Pancreas (tissue), 10 donors: Measurements from ENCODE around the gene ELANE. TPM values are rescaled to one million over a fixed set of nuclear protein-coding genes. Genes with fewer than 3 reads are reported as not detected.
A peak's percentile ranks its signal among the peaks of the same experiment; 100 is the strongest.

Experiments
- ATAC-seq, 4 donors: fragments of 200-7000 bp; cut with Tn5 transposase; one replicate each; pipeline versions ENCODE4 v1.8.0 to v1.9.1; 2020; ENCODE audit warnings: mild to moderate bottlenecking in 4 of 4, moderate library complexity in 4 of 4
- DNase-seq, 6 donors: peaks; one replicate each; pipeline ENCODE4 v3.0.0-alpha.2; 2020
- FAIRE-seq: peaks from 2 replicates; lab custom pipeline; 2012; peaks lifted over from hg19 to GRCh38; lab: Jason Lieb, UNC
- H3K27ac ChIP-seq, 4 donors: fragments of 200-600 bp; sonication (generic); 1 replicate in 3 of 4; 2 replicates in 1 of 4; pipeline versions ENCODE4 v1.5.0 to v1.8.0; 2020
- H3K27me3 ChIP-seq, 4 donors: fragments of 200-600 bp; one replicate each; pipeline ENCODE4 v1.8.0; 2021
- H3K36me3 ChIP-seq, 3 donors: fragments of 200-600 bp; sonication (generic) in 1 of 3; one replicate each; pipeline versions ENCODE4 v1.5.0 to v1.8.0; 2020 to 2021
- H3K4me1 ChIP-seq, 3 donors: fragments of 200-600 bp; one replicate each; pipeline ENCODE4 v1.8.0; 2021
- H3K4me3 ChIP-seq, 4 donors: fragments of 200-600 bp; sonication (generic) in 2 of 4; one replicate each; pipeline versions ENCODE4 v1.5.0 to v1.8.0; 2020 to 2021
- H3K9me3 ChIP-seq, 4 donors: fragments of 200-600 bp; one replicate each; pipeline ENCODE4 v1.8.0; 2021
- WGBS, 2 donors: extraction: QIAGEN DNeasy Blood & Tissue Kit; methylation state at CpG; one replicate each; pipeline ENCODE4 v1.1.7; 2013; 5-methylcytosine and 5-hydroxymethylcytosine counted together
- intact Hi-C, 3 donors: fragments of 100-400 bp; cut with DNase I; formaldehyde crosslinking; loops; one replicate each; pipeline versions ENCODE4 v1.11.1 to v1.14.2; 2022
- polyA plus RNA-seq, 2 donors: library from polyadenylated mRNA; stranded (reverse); fragments of 200-250 nt; gene quantifications; one replicate each; pipeline ENCODE4 v1.2.3, GENCODE V29; 2013
- total RNA-seq, 6 donors: library from RNA; stranded (reverse); fragmentation: NEBNext Ultra II Directional in 4 of 6; extraction: Animal tissue kit (Norgen Biotek cat#: 25700) in 4 of 6; gene quantifications; one replicate each; pipeline versions ENCODE4 v1.2.1 to v1.2.4, GENCODE V29; 2021 to 2023
- TF ChIP-seq, protein P1 (sequence below), 4 donors: fragments of 200-600 bp; sonication (generic) in 3 of 4; IDR thresholded peaks; one replicate each; pipeline versions ENCODE4 v1.5.0 to v1.8.0; 2021; ENCODE audit warnings: antibody characterized with exemption in 4 of 4
- donor health status: healthy with polysubstance abuse.
- donor health status: DM: no; HTN: no; CAD: no; lungs with moderate emphysema.
- donor health status: DM: no; HTN: no; CAD: no.
- donor health status: control.
- donor health status: control.
- donor health status: Bipolar disorder and iron deficiency.
- donor health status: DM: yes; HTN: yes; CAD: no.
- donor health status: DM: no; HTN: no; CAD: no.
- donor health status: DM: no; HTN: no; CAD: no.
- donor health status: DM: yes; HTN: yes; CAD: no.

ELANE gene
- total and polyA plus RNA-seq, 8 donors, result 0.16 to 0.57 (median 0.27) TPM; not detected in 4

GRCh38 chr19:892243-892893 lies 40.3 kb downstream of the ELANE start:
- H3K27me3 ChIP-seq, result no peaks in the 10 kb centered on the region
- DNase-seq (peak in 4 of 6 donors; percentile 47 to 86 (median 69)), ATAC-seq (peak; percentile 13 to 16 (median 15)), FAIRE-seq (no peak)
- peak overlapping the region; percentile 79 to 98 (median 96) for H3K27ac ChIP-seq
- peaks cover 0 to 4% (median 0%) of the 10 kb centered on the region in 3 donors for H3K4me1 ChIP-seq
- H3K36me3 ChIP-seq, result peaks cover 0 to 12% (median 4%) of the 10 kb centered on the region in 3 donors
- no peaks in the 10 kb centered on the region for H3K9me3 ChIP-seq
- H3K4me3 ChIP-seq, result peak overlapping the region; percentile 73 to 82 (median 78)
- 2% methylated on average over 24 to 27 of the region's 27 CpGs for WGBS, 2 donors
- TF ChIP-seq, protein P1, sequence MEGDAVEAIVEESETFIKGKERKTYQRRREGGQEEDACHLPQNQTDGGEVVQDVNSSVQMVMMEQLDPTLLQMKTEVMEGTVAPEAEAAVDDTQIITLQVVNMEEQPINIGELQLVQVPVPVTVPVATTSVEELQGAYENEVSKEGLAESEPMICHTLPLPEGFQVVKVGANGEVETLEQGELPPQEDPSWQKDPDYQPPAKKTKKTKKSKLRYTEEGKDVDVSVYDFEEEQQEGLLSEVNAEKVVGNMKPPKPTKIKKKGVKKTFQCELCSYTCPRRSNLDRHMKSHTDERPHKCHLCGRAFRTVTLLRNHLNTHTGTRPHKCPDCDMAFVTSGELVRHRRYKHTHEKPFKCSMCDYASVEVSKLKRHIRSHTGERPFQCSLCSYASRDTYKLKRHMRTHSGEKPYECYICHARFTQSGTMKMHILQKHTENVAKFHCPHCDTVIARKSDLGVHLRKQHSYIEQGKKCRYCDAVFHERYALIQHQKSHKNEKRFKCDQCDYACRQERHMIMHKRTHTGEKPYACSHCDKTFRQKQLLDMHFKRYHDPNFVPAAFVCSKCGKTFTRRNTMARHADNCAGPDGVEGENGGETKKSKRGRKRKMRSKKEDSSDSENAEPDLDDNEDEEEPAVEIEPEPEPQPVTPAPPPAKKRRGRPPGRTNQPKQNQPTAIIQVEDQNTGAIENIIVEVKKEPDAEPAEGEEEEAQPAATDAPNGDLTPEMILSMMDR (IDR thresholded peaks at IDR 0.05), result no peak
- intact Hi-C loops, result no loop called here

DNA sequence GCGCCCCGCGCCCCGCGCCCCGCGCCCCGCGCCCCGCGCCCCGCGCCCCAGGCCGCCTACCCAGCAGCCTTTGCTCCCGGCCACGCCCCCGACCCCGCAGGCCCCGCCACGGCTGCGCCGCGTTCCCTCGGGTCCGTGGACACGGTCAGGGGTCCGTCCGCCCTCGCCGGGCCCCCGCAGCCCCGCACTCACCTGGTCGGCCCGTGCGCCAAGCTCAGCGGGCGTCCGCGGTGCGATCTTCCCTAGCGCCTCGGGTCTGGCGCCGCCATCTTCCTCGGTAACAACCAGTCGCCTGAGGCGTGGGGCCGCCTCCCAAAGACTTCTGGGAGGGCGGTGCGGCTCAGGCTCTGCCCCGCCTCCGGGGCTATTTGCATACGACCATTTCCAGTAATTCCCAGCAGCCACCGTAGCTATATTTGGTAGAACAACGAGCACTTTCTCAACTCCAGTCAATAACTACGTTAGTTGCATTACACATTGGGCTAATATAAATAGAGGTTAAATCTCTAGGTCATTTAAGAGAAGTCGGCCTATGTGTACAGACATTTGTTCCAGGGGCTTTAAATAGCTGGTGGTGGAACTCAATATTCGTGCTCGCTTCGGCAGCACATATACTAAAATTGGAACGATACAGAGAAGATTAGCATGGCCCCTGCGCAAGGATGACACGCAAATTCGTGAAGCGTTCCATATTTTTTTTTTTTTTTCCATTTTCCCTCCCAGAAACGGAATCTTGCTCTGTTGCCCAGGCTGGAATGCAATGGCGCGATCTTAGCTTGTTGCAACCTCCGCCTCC lies 41.0 kb downstream of the ELANE start, which contains the start of the genes MED16 and RNU6-9:
TSS of gene MED16 (minus strand) at position 294 of the 796 bp plus-strand sequence. CDS start 2,056 bp downstream, outside the sequence.
TSS of gene RNU6-9 (plus strand) at position 591 of the 796 bp plus-strand sequence.
- FAIRE-seq (no peak), DNase-seq (peak; percentile 90 to 97 (median 92)), ATAC-seq (peak; percentile 88 to 96 (median 94))
- H3K9me3 ChIP-seq, result no peaks in the 10 kb centered on the region
- TF ChIP-seq, protein P1 (IDR thresholded peaks at IDR 0.05), result no peak
- WGBS, 2 donors, result 1 to 2% methylated on average over 55 to 69 of the region's 69 CpGs
- H3K36me3 ChIP-seq, result peaks cover 0 to 12% (median 4%) of the 10 kb centered on the region in 3 donors
- H3K4me3 ChIP-seq, result peak within 1 kb of the TSS; percentile 73 to 82 (median 78)
- no peaks in the 10 kb centered on the region for H3K27me3 ChIP-seq
- H3K27ac ChIP-seq, result peak within 1 kb of the TSS; percentile 79 to 98 (median 96)
- H3K4me1 ChIP-seq, result peaks cover 0 to 4% (median 0%) of the 10 kb centered on the region in 3 donors
- intact Hi-C loops, result no loop called here

DNA sequence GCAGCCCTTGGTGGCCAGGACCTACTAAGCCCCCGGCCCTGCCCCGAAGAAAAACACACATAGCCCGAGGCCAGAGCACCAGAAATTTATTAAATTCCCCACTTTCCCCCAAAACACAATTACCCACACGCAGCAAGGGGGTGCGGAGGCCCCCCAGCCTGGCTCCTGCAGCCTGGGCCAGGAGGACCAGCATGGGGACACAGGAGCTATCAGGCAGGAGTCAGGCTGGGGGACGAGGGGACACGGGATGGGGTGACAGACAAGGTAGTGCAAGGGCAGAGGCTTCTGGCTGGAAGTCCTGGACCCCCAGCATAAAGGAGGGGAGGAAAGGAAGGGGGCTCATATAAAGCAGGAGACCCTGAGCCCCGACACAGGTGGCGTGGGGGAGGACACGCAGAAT lies 44.3 kb downstream of the ELANE start:
- peak in 1 of 6 donors; percentile 66 for DNase-seq
- no peak overlapping the region for H3K27ac ChIP-seq
- H3K9me3 ChIP-seq, result no peaks in the 10 kb centered on the region
- no peak overlapping the region for H3K4me3 ChIP-seq
- TF ChIP-seq, protein P1 (IDR thresholded peaks at IDR 0.05), result no peak
- peaks cover 0 to 5% (median 3%) of the 10 kb centered on the region in 3 donors for H3K36me3 ChIP-seq
- no peaks in the 10 kb centered on the region for H3K4me1 ChIP-seq
- 94 to 95% methylated on average over 10 of the region's 10 CpGs for WGBS, 2 donors
- no peak for ATAC-seq
- intact Hi-C loops, result no loop called here
- FAIRE-seq, result no peak
- H3K27me3 ChIP-seq, result no peaks in the 10 kb centered on the region

GRCh38 chr19:896999-897398 lies 44.9 kb downstream of the ELANE start:
- FAIRE-seq, result no peak
- Histone ChIP-seq H3K27ac (no peak overlapping the region), H3K4me3 (no peak overlapping the region), H3K4me1 (no peaks in the 10 kb centered on the region), H3K27me3 (no peaks in the 10 kb centered on the region), H3K9me3 (no peaks in the 10 kb centered on the region), H3K36me3 (peaks cover 0 to 5% (median 3%) of the 10 kb centered on the region in 3 donors)
- no peak for ATAC-seq
- 92% methylated on average over 11 of the region's 11 CpGs for WGBS, 2 donors
- intact Hi-C loops, result no loop called here
- no peak for DNase-seq
- TF ChIP-seq, protein P1 (IDR thresholded peaks at IDR 0.05), result no peak
